MV-4-11 (cell line): ENCODE data around the gene ZCCHC3.

Experiments used
- DNase-seq: peaks from one replicate; lab custom pipeline; 2025; lab: John Stamatoyannopoulos, UW

Gene ZCCHC3

DNA sequence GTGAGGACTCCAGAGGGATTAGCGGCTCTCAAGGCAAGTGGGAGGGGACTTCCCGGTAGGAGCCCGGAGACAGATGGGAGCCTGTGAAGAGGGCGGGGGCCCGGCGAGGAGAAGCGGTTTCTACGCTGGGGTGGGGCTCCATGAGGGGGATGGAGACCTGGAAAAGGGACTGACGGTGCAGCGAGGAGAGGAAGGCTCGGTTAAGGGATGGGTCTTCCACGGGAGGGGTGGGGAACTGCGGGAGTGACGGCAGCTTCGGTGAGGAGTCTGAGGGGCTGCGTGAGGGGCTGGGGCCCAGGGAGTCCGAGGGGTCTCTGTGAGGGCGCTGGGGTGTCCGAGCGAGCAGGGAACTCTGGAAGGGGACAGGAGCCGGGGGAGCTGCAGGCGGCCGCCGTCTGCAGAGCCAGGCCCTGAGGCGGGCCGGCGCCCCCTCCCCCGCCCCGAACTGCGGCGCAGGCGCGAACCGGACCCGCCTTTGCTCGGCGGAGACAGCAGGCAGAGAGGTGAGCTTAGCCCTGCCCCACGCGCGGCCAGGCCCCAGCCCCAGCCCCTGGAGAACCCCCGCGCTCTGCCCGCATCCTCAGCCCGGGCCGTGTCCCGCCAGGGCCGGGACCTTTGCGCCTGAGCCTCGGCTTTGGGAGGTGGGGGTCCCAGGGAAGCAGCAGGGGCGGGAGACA is 49.4 kb downstream of the ZCCHC3 start, which contains the start of gene NRSN2:
TSS of gene NRSN2 (plus strand) at position 472 of the 677 bp plus-strand sequence. CDS start 2,533 bp downstream, outside the sequence.
- DNase-seq, result no peak

DNA sequence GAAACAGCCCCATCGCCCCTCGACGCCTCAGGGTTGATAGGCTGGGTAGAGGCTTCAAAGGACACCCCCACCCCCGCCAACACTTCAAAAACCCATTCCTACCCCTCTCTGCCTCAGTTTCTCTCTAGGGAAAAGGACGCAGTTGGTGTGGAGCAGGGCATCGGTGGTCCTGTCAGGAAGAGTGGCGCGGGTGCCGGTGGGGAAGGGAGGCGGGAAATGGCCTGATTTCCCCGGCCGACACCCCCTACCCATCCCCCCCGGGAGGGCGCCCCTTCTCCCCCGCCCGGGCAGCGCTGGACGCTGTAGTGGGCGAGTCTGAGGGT is 49.9 kb downstream of the ZCCHC3 start:
- DNase-seq, result no peak

- DNase-seq, result peak; percentile 49
Measured at GRCh38 chr20:347640-348484, 50.5 kb downstream of the ZCCHC3 start.

GRCh38 chr20:348972-349841 is 51.8 kb downstream of the ZCCHC3 start:
- no peak for DNase-seq
